Panc1 (cell line): ENCODE results near the gene WDR1.

Experiments used
- POLR2AphosphoS5 ChIP-seq: IDR thresholded peaks from 2 replicates; pipeline ENCODE4 v1.6.1; 2012; ENCODE audit warnings: mild to moderate bottlenecking, low read depth, low read length, moderate library complexity
- TF ChIP-seq, protein P1 (sequence below): fragments of 450-650 bp; IDR thresholded peaks from 2 replicates; pipeline ENCODE4 v1.5.1; 2017; ENCODE audit warnings: mild to moderate bottlenecking
- TF ChIP-seq, protein P2 (sequence below), 2 experiments: IDR thresholded peaks; 2 replicates each; pipeline ENCODE4 v1.6.1; 2011 to 2012; ENCODE audit warnings: low read depth in 2 of 2, control low read depth in 1 of 2, low read length in 1 of 2, mild to moderate bottlenecking in 1 of 2, moderate library complexity in 1 of 2; ENCODE audit not compliant: insufficient read depth in 1 of 2

DNA sequence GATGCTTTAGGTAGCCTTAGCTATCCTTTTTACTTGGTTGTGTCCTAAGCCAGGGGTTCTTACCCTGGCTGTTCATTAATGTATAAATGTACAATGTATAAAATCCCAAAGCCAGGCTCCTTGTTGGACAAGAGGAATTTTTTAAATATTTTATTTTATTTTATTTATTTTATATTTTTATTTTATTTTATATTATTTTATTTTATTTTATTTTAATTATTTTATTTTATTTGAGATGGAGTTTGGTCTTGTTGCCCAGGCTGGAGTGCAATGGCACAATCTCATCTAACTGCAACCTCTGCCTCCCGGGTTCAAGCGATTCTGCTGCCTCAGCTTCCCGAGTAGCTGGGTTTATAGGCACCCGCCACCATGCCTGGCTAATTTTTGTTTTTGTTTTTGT is 87.2 kb downstream of the WDR1 start:
- no peak for TF ChIP-seq POLR2AphosphoS5
- TF ChIP-seq, protein P1, sequence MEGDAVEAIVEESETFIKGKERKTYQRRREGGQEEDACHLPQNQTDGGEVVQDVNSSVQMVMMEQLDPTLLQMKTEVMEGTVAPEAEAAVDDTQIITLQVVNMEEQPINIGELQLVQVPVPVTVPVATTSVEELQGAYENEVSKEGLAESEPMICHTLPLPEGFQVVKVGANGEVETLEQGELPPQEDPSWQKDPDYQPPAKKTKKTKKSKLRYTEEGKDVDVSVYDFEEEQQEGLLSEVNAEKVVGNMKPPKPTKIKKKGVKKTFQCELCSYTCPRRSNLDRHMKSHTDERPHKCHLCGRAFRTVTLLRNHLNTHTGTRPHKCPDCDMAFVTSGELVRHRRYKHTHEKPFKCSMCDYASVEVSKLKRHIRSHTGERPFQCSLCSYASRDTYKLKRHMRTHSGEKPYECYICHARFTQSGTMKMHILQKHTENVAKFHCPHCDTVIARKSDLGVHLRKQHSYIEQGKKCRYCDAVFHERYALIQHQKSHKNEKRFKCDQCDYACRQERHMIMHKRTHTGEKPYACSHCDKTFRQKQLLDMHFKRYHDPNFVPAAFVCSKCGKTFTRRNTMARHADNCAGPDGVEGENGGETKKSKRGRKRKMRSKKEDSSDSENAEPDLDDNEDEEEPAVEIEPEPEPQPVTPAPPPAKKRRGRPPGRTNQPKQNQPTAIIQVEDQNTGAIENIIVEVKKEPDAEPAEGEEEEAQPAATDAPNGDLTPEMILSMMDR, result no peak
- TF ChIP-seq, protein P2, sequence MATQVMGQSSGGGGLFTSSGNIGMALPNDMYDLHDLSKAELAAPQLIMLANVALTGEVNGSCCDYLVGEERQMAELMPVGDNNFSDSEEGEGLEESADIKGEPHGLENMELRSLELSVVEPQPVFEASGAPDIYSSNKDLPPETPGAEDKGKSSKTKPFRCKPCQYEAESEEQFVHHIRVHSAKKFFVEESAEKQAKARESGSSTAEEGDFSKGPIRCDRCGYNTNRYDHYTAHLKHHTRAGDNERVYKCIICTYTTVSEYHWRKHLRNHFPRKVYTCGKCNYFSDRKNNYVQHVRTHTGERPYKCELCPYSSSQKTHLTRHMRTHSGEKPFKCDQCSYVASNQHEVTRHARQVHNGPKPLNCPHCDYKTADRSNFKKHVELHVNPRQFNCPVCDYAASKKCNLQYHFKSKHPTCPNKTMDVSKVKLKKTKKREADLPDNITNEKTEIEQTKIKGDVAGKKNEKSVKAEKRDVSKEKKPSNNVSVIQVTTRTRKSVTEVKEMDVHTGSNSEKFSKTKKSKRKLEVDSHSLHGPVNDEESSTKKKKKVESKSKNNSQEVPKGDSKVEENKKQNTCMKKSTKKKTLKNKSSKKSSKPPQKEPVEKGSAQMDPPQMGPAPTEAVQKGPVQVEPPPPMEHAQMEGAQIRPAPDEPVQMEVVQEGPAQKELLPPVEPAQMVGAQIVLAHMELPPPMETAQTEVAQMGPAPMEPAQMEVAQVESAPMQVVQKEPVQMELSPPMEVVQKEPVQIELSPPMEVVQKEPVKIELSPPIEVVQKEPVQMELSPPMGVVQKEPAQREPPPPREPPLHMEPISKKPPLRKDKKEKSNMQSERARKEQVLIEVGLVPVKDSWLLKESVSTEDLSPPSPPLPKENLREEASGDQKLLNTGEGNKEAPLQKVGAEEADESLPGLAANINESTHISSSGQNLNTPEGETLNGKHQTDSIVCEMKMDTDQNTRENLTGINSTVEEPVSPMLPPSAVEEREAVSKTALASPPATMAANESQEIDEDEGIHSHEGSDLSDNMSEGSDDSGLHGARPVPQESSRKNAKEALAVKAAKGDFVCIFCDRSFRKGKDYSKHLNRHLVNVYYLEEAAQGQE (IDR thresholded peaks at IDR 0.05; ENCODE audit: insufficient read depth in 1 of 2, low read depth in 2 of 2, low read length in 1 of 2), result no peak
